Measurements from ENCODE around the gene PPM1A.

The PPM1A gene

DNA sequence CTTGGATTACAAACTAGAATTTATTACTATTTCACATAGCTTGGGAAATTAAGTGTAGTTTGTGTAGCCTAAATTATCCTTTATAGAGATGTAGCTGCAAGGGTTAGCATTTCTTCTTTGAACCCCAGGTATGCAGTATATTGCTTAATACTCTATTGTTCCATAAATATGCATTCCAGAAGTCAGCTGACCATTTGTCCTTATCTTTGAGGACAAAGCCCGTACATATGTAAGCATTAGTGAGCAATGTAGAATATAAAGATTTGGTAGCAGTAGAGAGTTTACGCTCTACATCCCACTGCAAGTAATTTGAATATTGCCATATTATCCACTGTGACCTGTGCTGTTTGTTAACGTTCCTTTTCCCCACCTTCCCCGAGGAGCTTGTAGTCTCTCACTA, 26.9 kb downstream of the PPM1A start:
- TF ChIP-seq ZIC2 (tag by site-specific recombination; IDR thresholded peaks at IDR 0.05) (no peak), WT1 (tag by site-specific recombination; IDR thresholded peaks at IDR 0.05) (no peak), ZNF426 (tag by site-specific recombination; IDR thresholded peaks at IDR 0.05) (no peak), ZNF157 (tag by site-specific recombination; IDR thresholded peaks at IDR 0.05) (no peak), KLF7 (tag by site-specific recombination; IDR thresholded peaks at IDR 0.05; ENCODE audit: borderline replicate concordance) (no peak), ZNF19 (tag by site-specific recombination; IDR thresholded peaks at IDR 0.05; ENCODE audit: low read depth) (no peak), ZNF394 (tag by site-specific recombination; IDR thresholded peaks at IDR 0.05; ENCODE audit: borderline replicate concordance) (no peak), TCF7L2 (IDR thresholded peaks at IDR 0.05; ENCODE audit: borderline replicate concordance, low read depth, low read length) (no peak), ZNF211 (tag by site-specific recombination; IDR thresholded peaks at IDR 0.05; ENCODE audit: low read depth) (no peak), ZFP3 (tag by site-specific recombination; IDR thresholded peaks at IDR 0.05; ENCODE audit: low read depth) (no peak), ZNF292 (tag by site-specific recombination; IDR thresholded peaks at IDR 0.05; ENCODE audit: borderline replicate concordance, low read depth) (no peak)
- TF ChIP-seq, protein P1, sequence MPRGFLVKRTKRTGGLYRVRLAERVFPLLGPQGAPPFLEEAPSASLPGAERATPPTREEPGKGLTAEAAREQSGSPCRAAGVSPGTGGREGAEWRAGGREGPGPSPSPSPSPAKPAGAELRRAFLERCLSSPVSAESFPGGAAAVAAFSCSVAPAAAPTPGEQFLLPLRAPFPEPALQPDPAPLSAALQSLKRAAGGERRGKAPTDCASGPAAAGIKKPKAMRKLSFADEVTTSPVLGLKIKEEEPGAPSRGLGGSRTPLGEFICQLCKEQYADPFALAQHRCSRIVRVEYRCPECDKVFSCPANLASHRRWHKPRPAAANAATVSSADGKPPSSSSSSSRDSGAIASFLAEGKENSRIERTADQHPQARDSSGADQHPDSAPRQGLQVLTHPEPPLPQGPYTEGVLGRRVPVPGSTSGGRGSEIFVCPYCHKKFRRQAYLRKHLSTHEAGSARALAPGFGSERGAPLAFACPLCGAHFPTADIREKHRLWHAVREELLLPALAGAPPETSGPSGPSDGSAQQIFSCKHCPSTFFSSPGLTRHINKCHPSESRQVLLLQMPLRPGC (tag by site-specific recombination; IDR thresholded peaks at IDR 0.05), result no peak
- TF ChIP-seq, protein P2, sequence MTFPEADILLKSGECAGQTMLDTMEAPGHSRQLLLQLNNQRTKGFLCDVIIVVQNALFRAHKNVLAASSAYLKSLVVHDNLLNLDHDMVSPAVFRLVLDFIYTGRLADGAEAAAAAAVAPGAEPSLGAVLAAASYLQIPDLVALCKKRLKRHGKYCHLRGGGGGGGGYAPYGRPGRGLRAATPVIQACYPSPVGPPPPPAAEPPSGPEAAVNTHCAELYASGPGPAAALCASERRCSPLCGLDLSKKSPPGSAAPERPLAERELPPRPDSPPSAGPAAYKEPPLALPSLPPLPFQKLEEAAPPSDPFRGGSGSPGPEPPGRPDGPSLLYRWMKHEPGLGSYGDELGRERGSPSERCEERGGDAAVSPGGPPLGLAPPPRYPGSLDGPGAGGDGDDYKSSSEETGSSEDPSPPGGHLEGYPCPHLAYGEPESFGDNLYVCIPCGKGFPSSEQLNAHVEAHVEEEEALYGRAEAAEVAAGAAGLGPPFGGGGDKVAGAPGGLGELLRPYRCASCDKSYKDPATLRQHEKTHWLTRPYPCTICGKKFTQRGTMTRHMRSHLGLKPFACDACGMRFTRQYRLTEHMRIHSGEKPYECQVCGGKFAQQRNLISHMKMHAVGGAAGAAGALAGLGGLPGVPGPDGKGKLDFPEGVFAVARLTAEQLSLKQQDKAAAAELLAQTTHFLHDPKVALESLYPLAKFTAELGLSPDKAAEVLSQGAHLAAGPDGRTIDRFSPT (tag by site-specific recombination; IDR thresholded peaks at IDR 0.05), result no peak
- TF ChIP-seq, protein P3, sequence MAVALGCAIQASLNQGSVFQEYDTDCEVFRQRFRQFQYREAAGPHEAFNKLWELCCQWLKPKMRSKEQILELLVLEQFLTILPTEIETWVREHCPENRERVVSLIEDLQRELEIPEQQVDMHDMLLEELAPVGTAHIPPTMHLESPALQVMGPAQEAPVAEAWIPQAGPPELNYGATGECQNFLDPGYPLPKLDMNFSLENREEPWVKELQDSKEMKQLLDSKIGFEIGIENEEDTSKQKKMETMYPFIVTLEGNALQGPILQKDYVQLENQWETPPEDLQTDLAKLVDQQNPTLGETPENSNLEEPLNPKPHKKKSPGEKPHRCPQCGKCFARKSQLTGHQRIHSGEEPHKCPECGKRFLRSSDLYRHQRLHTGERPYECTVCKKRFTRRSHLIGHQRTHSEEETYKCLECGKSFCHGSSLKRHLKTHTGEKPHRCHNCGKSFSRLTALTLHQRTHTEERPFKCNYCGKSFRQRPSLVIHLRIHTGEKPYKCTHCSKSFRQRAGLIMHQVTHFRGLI (tag by site-specific recombination; IDR thresholded peaks at IDR 0.05), result no peak
- TF ChIP-seq, protein P4, sequence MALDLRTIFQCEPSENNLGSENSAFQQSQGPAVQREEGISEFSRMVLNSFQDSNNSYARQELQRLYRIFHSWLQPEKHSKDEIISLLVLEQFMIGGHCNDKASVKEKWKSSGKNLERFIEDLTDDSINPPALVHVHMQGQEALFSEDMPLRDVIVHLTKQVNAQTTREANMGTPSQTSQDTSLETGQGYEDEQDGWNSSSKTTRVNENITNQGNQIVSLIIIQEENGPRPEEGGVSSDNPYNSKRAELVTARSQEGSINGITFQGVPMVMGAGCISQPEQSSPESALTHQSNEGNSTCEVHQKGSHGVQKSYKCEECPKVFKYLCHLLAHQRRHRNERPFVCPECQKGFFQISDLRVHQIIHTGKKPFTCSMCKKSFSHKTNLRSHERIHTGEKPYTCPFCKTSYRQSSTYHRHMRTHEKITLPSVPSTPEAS (tag by site-specific recombination; IDR thresholded peaks at IDR 0.05), result no peak
- H3K36me3 ChIP-seq (ENCODE audit: control insufficient read depth in 2 of 2, insufficient read depth in 1 of 2, low read length in 2 of 2), result peaks cover 0 to 7% of the 10 kb centered on the region in 2 experiments; a peak in 1 of 3 replicates
- no peak overlapping the region for H3K4me3 ChIP-seq (ENCODE audit: low read depth, low read length)
- ChIA-PET POLR2A (interaction anchor here (3.1 kb wide), 1 partner anchor 27 kb away, joined by 14 read pairs; the partner anchor contains the start of gene PPM1A), CTCF (interaction anchor here (0.6 to 1.7 kb wide), 3 partner anchors 24 to 89 kb away, joined by 3 to 4 read pairs (median 3); no protein-coding TSS in a partner anchor)
- H3K9me3 ChIP-seq (ENCODE audit: control insufficient read depth, insufficient read depth, low read depth, low read length), result no peaks in the 10 kb centered on the region
- H3K4me1 ChIP-seq (ENCODE audit: control insufficient read depth, insufficient read depth, low read length), result peaks cover 4% of the 10 kb centered on the region
- H3K27ac ChIP-seq (ENCODE audit: extremely low read depth, low read depth, low read length), result no peak overlapping the region

DNA sequence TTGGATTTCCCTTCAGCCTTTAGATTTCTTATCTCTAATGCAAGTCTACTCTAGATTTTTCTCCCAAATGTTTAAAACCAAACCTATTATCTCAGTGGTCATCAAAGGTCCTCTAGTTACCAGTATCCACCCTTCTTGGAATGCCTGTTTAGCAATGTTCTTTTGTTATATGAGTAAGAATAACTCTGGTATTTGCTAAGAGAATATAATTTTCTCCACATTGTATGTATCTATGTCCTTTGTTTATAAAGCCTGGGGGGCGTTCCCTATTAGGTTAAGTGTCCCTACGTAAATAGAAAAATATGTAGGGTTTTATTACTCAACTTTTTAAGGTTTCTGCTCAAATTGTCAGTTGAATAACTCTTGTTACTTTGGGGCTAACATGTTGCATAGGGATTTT, 27.3 kb downstream of the PPM1A start:
- POLR2A ChIA-PET, result interaction anchor here (3.1 kb wide), 1 partner anchor 27 kb away, joined by 14 read pairs; the partner anchor contains the start of gene PPM1A
- H3K27ac ChIP-seq (ENCODE audit: extremely low read depth, low read depth, low read length), result no peak overlapping the region
- H3K36me3 ChIP-seq (ENCODE audit: control insufficient read depth in 2 of 2, insufficient read depth in 1 of 2, low read length in 2 of 2), result peaks cover 0 to 6% of the 10 kb centered on the region in 2 experiments; a peak in 1 of 3 replicates
- TF ChIP-seq REPIN1 (tag by site-specific recombination; IDR thresholded peaks at IDR 0.05; ENCODE audit: low read depth), result no peak
- no peak for TF ChIP-seq ZNF169 (tag by site-specific recombination; IDR thresholded peaks at IDR 0.05)
- no peak for TF ChIP-seq ZNF155 (tag by site-specific recombination; IDR thresholded peaks at IDR 0.05)
- TF ChIP-seq ZNF416 (tag by site-specific recombination; IDR thresholded peaks at IDR 0.05), result no peak
- TF ChIP-seq, protein P4 (tag by site-specific recombination; IDR thresholded peaks at IDR 0.05), result no peak
- no peak overlapping the region for H3K4me3 ChIP-seq (ENCODE audit: low read depth, low read length)
- CTCF ChIA-PET, result interaction anchor here (1.4 kb wide), 1 partner anchor 10 kb away, joined by 6 read pairs; no protein-coding TSS in a partner anchor
- peaks cover 4% of the 10 kb centered on the region for H3K4me1 ChIP-seq (ENCODE audit: control insufficient read depth, insufficient read depth, low read length)
- H3K9me3 ChIP-seq (ENCODE audit: control insufficient read depth, insufficient read depth, low read depth, low read length), result no peaks in the 10 kb centered on the region

Data from HEK293 (cell line).